ENCODE results near the gene THRA. TPM values are rescaled to one million over a fixed set of nuclear protein-coding genes. Genes with fewer than 3 reads are reported as not detected.
A peak's percentile ranks its signal among the peaks of the same experiment; 100 is the strongest.

Gene THRA
- total RNA-seq, 1 donor from 2014 or later, result 17.6 TPM

GRCh38 chr17:40103688-40104087, 40.9 kb downstream of the THRA start:
- H3K9me3 Mint-ChIP-seq (ENCODE audit: unreplicated experiment), result peaks cover 3% of the 10 kb centered on the region
- peaks cover 10% of the 10 kb centered on the region for H3K27me3 Mint-ChIP-seq (ENCODE audit: unreplicated experiment)
- H3K27ac Mint-ChIP-seq (ENCODE audit: unreplicated experiment), result no peak overlapping the region

GRCh38 chr17:40104594-40105486, 42.1 kb downstream of the THRA start:
- Mint-ChIP-seq H3K4me1 (ENCODE audit: low read depth, unreplicated experiment) (peaks cover 18% of the 10 kb centered on the region), H3K27me3 (ENCODE audit: unreplicated experiment) (peaks cover 8% of the 10 kb centered on the region), H3K9me3 (ENCODE audit: unreplicated experiment) (peaks cover 2% of the 10 kb centered on the region), H3K36me3 (ENCODE audit: unreplicated experiment) (no peaks in the 10 kb centered on the region), H3K4me3 (ENCODE audit: unreplicated experiment) (no peak overlapping the region), H3K27ac (ENCODE audit: unreplicated experiment) (no peak overlapping the region)
- no peak for TF ChIP-seq CTCF (IDR thresholded peaks at IDR 0.05; ENCODE audit: partially characterized antibody, unreplicated experiment)
- DNase-seq, result no peak

More at GRCh38 chr17:40103688-40104087, 40.9 kb downstream of the THRA start:
- Mint-ChIP-seq H3K4me3 (ENCODE audit: unreplicated experiment) (no peak overlapping the region), H3K4me1 (ENCODE audit: low read depth, unreplicated experiment) (peaks cover 16% of the 10 kb centered on the region), H3K36me3 (ENCODE audit: unreplicated experiment) (no peaks in the 10 kb centered on the region)
- no peak for DNase-seq
- no peak for TF ChIP-seq CTCF (IDR thresholded peaks at IDR 0.05; ENCODE audit: partially characterized antibody, unreplicated experiment)

- no peak for TF ChIP-seq CTCF (IDR thresholded peaks at IDR 0.05; ENCODE audit: partially characterized antibody, unreplicated experiment)
- peaks cover 22% of the 10 kb centered on the region for H3K4me1 Mint-ChIP-seq (ENCODE audit: low read depth, unreplicated experiment)
- no peak for DNase-seq
Observed at GRCh38 chr17:40105861-40106759, 43.3 kb downstream of the THRA start.

GRCh38 chr17:40106760-40107521, 44.2 kb downstream of the THRA start:
- H3K27ac Mint-ChIP-seq (ENCODE audit: unreplicated experiment), result no peak overlapping the region
- TF ChIP-seq CTCF (IDR thresholded peaks at IDR 0.05; ENCODE audit: partially characterized antibody, unreplicated experiment), result no peak
- no peaks in the 10 kb centered on the region for H3K36me3 Mint-ChIP-seq (ENCODE audit: unreplicated experiment)
- H3K9me3 Mint-ChIP-seq (ENCODE audit: unreplicated experiment), result peaks cover 3% of the 10 kb centered on the region
- DNase-seq, result no peak
- peak overlapping the region; percentile 9 for H3K4me3 Mint-ChIP-seq (ENCODE audit: unreplicated experiment)
- H3K27me3 Mint-ChIP-seq (ENCODE audit: unreplicated experiment), result peaks cover 9% of the 10 kb centered on the region
- peaks cover 29% of the 10 kb centered on the region for H3K4me1 Mint-ChIP-seq (ENCODE audit: low read depth, unreplicated experiment)

More at GRCh38 chr17:40105861-40106759, 43.3 kb downstream of the THRA start:
- peaks cover 8% of the 10 kb centered on the region for H3K27me3 Mint-ChIP-seq (ENCODE audit: unreplicated experiment)
- H3K4me3 Mint-ChIP-seq (ENCODE audit: unreplicated experiment), result no peak overlapping the region
- H3K9me3 Mint-ChIP-seq (ENCODE audit: unreplicated experiment), result peaks cover 3% of the 10 kb centered on the region
- H3K27ac Mint-ChIP-seq (ENCODE audit: unreplicated experiment), result no peak overlapping the region
- no peaks in the 10 kb centered on the region for H3K36me3 Mint-ChIP-seq (ENCODE audit: unreplicated experiment)

Data from glutamatergic neuron (in vitro differentiated cells).